Spleen (tissue), 11 donors: ENCODE measurements around the gene PDILT. TPM values are rescaled to one million over a fixed set of nuclear protein-coding genes. Genes with fewer than 3 reads are reported as not detected.
"Not testable (repeated sequence)": the region's sequence is repeated elsewhere in the genome, so short reads cannot be mapped to it uniquely, and the experiment has no call there.

Experiments used
- DNase-seq: peaks from one replicate; pipeline ENCODE4 v3.0.0-alpha.2; 2020
- H3K27ac ChIP-seq, 8 donors: fragments of 200-600 bp; sonication (generic) in 7 of 8; 1 replicate in 4 of 8; 2 replicates in 4 of 8; pipeline versions ENCODE4 v1.5.0 to v1.8.0; 2016 to 2021; ENCODE audit warnings: inconsistent platforms in 4 of 8, mild to moderate bottlenecking in 4 of 8, moderate library complexity in 1 of 8
- H3K27me3 ChIP-seq, 7 donors: fragments of 200-600 bp; sonication (generic) in 6 of 7; replicated peaks in 1 of 7; 1 replicate in 4 of 7; 2 replicates in 3 of 7; pipeline versions ENCODE4 v1.5.0 to v1.8.0; 2016 to 2021; ENCODE audit warnings: inconsistent platforms in 3 of 7, mild to moderate bottlenecking in 1 of 7
- H3K36me3 ChIP-seq, 6 donors: fragments of 200-600 bp; sonication (generic) in 5 of 6; 1 replicate in 4 of 6; 2 replicates in 2 of 6; pipeline versions ENCODE4 v1.5.0 to v1.8.0; 2016 to 2021; ENCODE audit warnings: inconsistent platforms in 2 of 6
- H3K4me1 ChIP-seq, 6 donors: fragments of 200-600 bp; sonication (generic) in 5 of 6; 1 replicate in 3 of 6; 2 replicates in 3 of 6; pipeline versions ENCODE4 v1.5.0 to v1.8.0; 2016 to 2021; ENCODE audit warnings: inconsistent platforms in 3 of 6
- H3K4me3 ChIP-seq, 8 donors: fragments of 200-600 bp; sonication (generic) in 7 of 8; 1 replicate in 4 of 8; 2 replicates in 4 of 8; pipeline versions ENCODE4 v1.5.0 to v1.8.0; 2016 to 2021; ENCODE audit warnings: inconsistent platforms in 4 of 8, mild to moderate bottlenecking in 4 of 8, moderate library complexity in 2 of 8
- H3K9me3 ChIP-seq, 8 donors: fragments of 200-600 bp; sonication (generic) in 7 of 8; 1 replicate in 4 of 8; 2 replicates in 4 of 8; pipeline versions ENCODE4 v1.5.0 to v1.8.0; 2016 to 2021; ENCODE audit warnings: inconsistent platforms in 4 of 8
- POLR2A ChIP-seq, 3 donors: fragments of 450-650 bp; IDR thresholded peaks; one replicate each; pipeline ENCODE4 v1.5.1; 2017; ENCODE audit warnings: antibody characterized with exemption in 3 of 3, mild to moderate bottlenecking in 1 of 3
- POLR2AphosphoS5 ChIP-seq, 3 donors: sonication (generic); formaldehyde crosslinking; IDR thresholded peaks; one replicate each; pipeline ENCODE4 v1.5.1; 2017; ENCODE audit warnings: antibody characterized with exemption in 3 of 3
- WGBS, 5 donors: extraction: QIAGEN DNeasy Blood & Tissue Kit in 3 of 5; methylation state at CpG; one replicate each; pipeline versions ENCODE4 v1.1.5 to v1.1.7; 2013 to 2018; 5-methylcytosine and 5-hydroxymethylcytosine counted together
- intact Hi-C: fragments of 100-400 bp; cut with DNase I; formaldehyde crosslinking; loops from one replicate; pipeline ENCODE4 v1.15.0; 2023; ENCODE audit warnings: low total_unique reads
- polyA plus RNA-seq, 3 donors: library from polyadenylated mRNA; stranded (reverse); fragments of 200-250 nt; gene quantifications; one replicate each; pipeline ENCODE4 v1.2.1, GENCODE V29; 2013
- total RNA-seq, 7 donors: library from RNA; depleted of rRNA in 3 of 7; stranded (reverse); fragments of >200 nt in 3 of 7; fragmentation: NEBNext Ultra II Directional in 4 of 7; extraction: Animal tissue kit (Norgen Biotek cat#: 25700) in 4 of 7; gene quantifications; one replicate each; pipeline versions ENCODE4 v1.1.0 to v1.2.1, GENCODE V29; 2016 to 2021
- TF ChIP-seq, protein P1 (sequence below), 11 experiments: fragments of 200-600 bp in 7 of 11; fragments of 450-650 bp in 4 of 11; sonication (generic) in 4 of 11; IDR thresholded peaks in 8 of 11; conservative IDR thresholded peaks in 3 of 11; 1 replicate in 7 of 11; 2 replicates in 4 of 11; pipeline versions ENCODE4 v1.4.0 to v1.8.0; 2016 to 2021; ENCODE audit warnings: antibody characterized with exemption in 11 of 11, inconsistent platforms in 4 of 11, mild to moderate bottlenecking in 1 of 11
- donor health status: healthy with polysubstance abuse.
- donor health status: DM: no; HTN: no; CAD: no; lungs with moderate emphysema.
- donor health status: DM: no; HTN: no; CAD: no.
- donor health status: Bipolar disorder and iron deficiency.
- donor health status: healthy.
- donor health status: DM: no; HTN: no; CAD: no.
- donor health status: DM: yes; HTN: yes; CAD: no.

PDILT gene
- total and polyA plus RNA-seq, 10 donors: not detected

DNA sequence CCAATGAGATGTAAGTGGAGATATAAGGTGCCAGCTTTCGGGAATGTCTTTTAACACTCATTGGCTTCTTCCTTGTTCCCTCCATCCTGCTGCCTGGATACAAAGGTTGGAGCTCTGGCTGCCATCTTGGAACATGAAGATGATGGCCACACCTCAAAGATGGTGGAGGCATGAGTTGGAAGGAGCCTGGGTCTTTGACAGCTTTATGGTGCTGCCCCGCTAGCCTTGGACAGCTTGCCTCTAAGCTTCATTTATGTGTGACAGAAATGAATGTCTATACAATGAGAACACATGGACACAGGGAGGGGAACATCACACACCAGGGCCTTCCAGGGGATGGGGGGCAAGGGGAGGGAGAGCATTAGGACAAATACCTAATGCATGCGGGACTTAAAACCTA, 90.8 kb downstream of the PDILT start:
- intact Hi-C loops: no loop called here

DNA sequence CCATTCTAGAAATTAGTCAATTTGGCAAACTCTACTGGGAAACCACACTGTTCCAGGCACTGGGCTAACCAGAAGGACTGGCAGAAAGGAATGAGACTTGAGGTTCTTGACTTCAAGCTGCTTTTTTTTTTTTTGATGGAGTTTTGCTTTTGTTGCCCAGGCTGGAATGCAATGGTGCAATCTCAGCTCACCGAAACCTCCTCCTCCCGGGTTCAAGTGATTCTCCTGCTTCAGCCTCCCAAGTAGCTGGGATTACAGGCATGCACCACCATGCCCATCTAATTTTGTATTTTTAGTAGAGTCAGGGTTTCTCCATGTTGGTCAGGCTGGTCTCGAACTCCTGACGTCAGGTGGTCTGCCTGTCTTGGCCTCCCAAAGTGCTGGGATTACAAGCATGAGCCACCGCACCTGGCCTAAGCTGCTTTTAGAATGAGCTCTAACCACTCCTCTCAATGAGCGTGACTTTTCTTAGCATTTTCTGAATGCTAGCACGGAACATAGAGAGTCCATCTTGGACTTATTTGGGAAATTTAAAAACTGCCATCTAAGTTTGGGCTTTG, 91.9 kb downstream of the PDILT start:
- H3K27me3 ChIP-seq, intact Hi-C loops, DNase-seq, H3K27ac ChIP-seq, H3K4me1 ChIP-seq, H3K9me3 ChIP-seq, H3K36me3 ChIP-seq, H3K4me3 ChIP-seq: not testable (repeated sequence)
- WGBS, 5 donors: 87 to 93% (median 89%) methylated on average over 7 of the region's 7 CpGs

More for the DNA sequence above, 90.8 kb downstream of the PDILT start:
- H3K4me3 ChIP-seq: no peak overlapping the region
- no peak for DNase-seq
- no peaks in the 10 kb centered on the region for H3K36me3 ChIP-seq
- H3K4me1 ChIP-seq: no peaks in the 10 kb centered on the region
- no peaks in the 10 kb centered on the region for H3K9me3 ChIP-seq
- TF ChIP-seq POLR2AphosphoS5 (IDR thresholded peaks at IDR 0.05) (no peak), POLR2A (IDR thresholded peaks at IDR 0.05) (no peak)
- TF ChIP-seq, protein P1, sequence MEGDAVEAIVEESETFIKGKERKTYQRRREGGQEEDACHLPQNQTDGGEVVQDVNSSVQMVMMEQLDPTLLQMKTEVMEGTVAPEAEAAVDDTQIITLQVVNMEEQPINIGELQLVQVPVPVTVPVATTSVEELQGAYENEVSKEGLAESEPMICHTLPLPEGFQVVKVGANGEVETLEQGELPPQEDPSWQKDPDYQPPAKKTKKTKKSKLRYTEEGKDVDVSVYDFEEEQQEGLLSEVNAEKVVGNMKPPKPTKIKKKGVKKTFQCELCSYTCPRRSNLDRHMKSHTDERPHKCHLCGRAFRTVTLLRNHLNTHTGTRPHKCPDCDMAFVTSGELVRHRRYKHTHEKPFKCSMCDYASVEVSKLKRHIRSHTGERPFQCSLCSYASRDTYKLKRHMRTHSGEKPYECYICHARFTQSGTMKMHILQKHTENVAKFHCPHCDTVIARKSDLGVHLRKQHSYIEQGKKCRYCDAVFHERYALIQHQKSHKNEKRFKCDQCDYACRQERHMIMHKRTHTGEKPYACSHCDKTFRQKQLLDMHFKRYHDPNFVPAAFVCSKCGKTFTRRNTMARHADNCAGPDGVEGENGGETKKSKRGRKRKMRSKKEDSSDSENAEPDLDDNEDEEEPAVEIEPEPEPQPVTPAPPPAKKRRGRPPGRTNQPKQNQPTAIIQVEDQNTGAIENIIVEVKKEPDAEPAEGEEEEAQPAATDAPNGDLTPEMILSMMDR (IDR thresholded peaks at IDR 0.05 in 8 of 11, conservative IDR thresholded peaks at IDR 0.05 in 3 of 11): no peak
- peaks cover 0 to 6% (median 0%) of the 10 kb centered on the region in 7 donors for H3K27me3 ChIP-seq
- H3K27ac ChIP-seq: no peak overlapping the region
- WGBS, 5 donors: 84 to 98% (median 91%) methylated on average over 3 of the region's 3 CpGs

DNA sequence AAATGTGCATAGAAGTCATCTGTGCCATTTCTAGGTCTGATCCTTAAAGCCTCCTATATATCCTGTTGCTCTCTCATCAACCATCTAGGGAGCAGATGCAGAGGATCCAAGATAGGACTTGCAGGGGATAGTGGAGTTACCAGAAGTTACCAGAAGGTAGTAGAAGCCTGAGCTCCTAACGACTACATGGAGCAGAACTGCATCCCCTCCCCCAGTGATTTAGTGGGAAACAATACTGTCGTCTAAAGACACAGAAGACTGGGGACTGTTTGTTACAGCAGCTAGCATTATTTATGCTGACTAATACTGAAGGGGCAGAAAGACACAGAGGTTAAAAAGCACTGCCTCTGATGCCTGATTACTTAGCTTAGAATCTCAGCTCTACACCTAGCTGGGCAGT, 93.0 kb downstream of the PDILT start:
- Histone ChIP-seq H3K27me3 (no peaks in the 10 kb centered on the region), H3K36me3 (no peaks in the 10 kb centered on the region), H3K9me3 (no peaks in the 10 kb centered on the region), H3K27ac (no peak overlapping the region), H3K4me3 (no peak overlapping the region), H3K4me1 (no peaks in the 10 kb centered on the region)
- intact Hi-C loops: no loop called here
- TF ChIP-seq POLR2AphosphoS5 (IDR thresholded peaks at IDR 0.05): no peak
- TF ChIP-seq, protein P1 (IDR thresholded peaks at IDR 0.05 in 8 of 11, conservative IDR thresholded peaks at IDR 0.05 in 3 of 11): no peak
- DNase-seq: no peak
- 50 to 79% (median 75%) methylated on average over 2 of the region's 2 CpGs for WGBS, 5 donors

DNA sequence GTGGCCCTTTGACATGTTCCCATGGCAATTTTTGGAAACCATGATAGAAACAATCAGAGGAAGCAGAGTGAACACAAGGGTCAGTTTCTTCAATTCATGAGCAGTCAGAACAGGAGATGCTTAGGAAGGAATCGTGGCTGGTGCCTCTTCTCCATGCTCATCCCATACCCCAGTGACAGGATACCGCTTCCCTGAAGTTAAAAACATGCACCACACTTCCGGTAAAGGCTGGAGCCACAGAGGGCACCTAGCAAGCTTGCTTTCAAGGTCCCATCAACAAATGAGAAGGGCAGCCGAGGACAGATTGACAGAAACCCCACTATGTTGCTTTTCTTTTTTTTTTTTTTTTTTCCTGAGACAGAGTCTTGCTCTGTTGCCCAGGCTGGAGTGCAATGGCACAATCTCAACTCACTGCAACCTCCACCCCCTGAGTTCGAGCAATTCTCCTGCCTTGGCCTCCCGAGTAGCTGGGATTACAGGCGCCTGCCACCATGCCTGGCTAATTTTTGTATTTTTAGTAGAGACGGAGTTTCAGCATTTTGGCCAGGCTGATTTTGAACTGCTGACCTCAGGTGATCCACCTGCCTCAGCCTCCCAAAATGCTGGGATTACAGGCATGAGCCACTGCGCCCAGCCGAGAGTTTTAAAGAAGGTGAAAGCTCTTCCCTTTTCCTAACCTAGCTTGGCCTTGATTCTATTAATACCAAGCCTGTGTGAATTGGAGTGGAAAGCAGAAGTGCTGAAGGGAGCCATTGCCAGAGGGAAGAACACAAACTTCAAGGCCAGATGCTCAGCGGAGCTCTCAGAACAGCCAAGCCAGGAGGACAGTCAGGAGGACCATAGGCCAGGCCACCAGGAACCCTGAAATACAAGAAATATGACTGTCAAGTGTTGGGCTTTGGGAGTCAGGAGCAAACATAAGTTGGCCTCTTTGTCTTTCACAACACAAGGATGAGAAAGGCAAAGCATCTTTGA, 93.8 kb downstream of the PDILT start:
- intact Hi-C loops: no loop called here
- WGBS, 5 donors: 71 to 85% (median 77%) methylated on average over 11 of the region's 11 CpGs

More for the DNA sequence above, 93.8 kb downstream of the PDILT start:
- no peak for TF ChIP-seq POLR2AphosphoS5 (IDR thresholded peaks at IDR 0.05)
- no peak for TF ChIP-seq POLR2A (IDR thresholded peaks at IDR 0.05)
- TF ChIP-seq, protein P1 (IDR thresholded peaks at IDR 0.05 in 8 of 11, conservative IDR thresholded peaks at IDR 0.05 in 3 of 11): no peak
- no peak overlapping the region for H3K27ac ChIP-seq
- DNase-seq: no peak
- no peak overlapping the region for H3K4me3 ChIP-seq
- H3K4me1 ChIP-seq: no peaks in the 10 kb centered on the region
- H3K36me3 ChIP-seq: no peaks in the 10 kb centered on the region
- peaks cover 0 to 4% (median 0%) of the 10 kb centered on the region in 7 donors for H3K27me3 ChIP-seq
- H3K9me3 ChIP-seq: no peaks in the 10 kb centered on the region
